ENCODE results near the gene FHL1.

DNA sequence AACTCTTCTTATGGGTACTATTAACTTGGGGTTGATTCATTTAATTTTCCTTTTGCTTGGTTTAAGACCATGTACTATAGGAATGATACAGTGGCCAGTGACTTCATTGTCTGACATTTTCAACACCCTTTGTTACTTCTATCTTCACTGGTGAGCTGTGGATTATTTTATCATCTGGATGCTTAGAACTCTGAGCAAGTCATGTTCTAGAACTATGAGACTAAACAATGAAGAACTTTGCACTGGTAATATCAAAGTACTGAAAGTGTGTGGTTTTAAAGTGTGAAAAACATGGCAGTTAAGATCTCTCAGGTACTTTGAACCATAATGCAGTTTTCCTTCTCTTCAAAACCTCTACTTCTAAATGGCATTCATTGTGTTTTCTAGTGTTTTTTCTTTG, 56.1 kb downstream of the FHL1 start:
- TF ChIP-seq CTCF (IDR thresholded peaks at IDR 0.05) (no peak), POLR2AphosphoS5 (IDR thresholded peaks at IDR 0.05; ENCODE audit: insufficient read depth in 1 of 2, low read depth in 1 of 2) (no peak), POLR2A (IDR thresholded peaks at IDR 0.05) (no peak)
